Activated CD4-positive, alpha-beta T cell treated with anti-CD3 and anti-CD28 coated beads, Interleukin-2, amount 50 U/mL, for 4 hours (primary cell): ENCODE results near the gene BMPR1A.

Experiments
- DNase-seq, 2 experiments: peaks; one replicate each; pipeline ENCODE4 v3.0.0-alpha.2; 2020

Gene BMPR1A

DNA sequence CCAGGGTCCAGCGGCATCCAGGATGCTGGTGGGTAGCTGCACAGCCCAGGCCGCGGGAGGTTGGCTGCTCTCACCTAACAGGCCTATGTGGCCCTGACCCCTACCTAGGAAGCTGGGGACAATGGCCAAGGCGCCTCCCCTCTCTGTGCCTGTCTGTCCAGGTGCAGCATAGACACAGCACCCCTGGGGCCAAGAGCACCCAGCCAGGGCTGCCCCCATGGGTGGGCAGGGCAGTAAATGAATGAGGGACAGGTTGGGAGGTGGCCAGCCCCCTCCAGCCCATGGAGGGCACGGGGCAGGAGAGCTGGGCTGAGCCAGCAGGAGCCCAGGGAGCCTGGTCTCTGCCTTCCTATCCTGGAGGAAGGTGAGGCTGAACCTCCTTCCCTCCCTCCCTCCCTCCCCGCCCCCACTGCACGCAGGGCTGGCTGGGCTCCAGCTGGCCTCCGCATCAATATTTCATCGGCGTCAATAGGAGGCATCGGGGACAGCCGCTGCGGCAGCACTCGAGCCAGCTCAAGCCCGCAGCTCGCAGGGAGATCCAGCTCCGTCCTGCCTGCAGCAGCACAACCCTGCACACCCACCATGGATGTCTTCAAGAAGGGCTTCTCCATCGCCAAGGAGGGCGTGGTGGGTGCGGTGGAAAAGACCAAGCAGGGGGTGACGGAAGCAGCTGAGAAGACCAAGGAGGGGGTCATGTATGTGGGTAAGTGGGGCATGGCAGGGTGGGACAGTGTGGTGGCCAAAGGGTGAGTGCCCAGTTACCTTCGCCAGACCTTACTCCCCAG lies 201.9 kb downstream of the BMPR1A start, which contains the start of gene SNCG:
SNCG (plus strand) TSS at position 484 of the 785 bp plus-strand sequence; CDS start at position 583, 99 bp downstream.
- DNase-seq: no peak

DNA sequence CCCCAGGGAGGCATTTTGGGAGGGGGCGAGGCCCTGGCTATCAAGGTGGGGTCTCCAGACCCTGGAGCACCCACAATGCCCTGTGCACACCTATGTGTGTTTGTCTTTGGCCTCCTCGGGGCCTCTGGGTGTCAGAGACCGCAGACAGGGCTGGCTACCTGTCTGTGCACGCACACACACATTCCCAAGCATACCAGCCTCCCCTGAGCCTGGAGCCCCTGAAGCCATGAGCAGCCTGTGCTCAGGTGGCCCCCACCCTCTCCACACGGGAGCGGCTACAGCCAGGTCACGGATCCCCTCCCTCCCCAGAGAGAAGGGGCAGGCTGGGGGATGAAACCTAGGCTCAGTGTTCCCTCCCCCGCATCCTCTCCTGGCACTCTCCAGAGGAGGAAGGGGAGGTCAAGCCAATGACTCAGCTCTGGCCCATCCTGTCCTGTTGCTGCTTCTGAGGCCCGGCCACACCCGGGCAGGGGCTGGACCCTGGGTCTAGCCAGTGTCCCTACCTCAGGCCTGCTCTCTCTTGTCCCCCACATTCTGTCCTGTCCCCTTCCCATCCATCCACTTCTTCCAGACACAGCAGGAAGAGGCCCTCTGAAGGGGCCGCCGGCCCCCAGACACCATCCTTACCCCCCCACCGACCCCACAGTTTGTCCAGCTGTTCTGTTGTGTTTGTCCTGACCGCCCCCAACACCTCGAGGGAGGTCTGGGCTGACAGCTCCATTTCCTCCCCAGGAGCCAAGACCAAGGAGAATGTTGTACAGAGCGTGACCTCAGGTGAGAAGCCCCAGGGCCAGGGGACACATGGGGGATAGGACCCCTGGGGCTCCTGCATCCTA lies 202.7 kb downstream of the BMPR1A start:
- DNase-seq: no peak

- DNase-seq: no peak
Measured at GRCh38 chr10:86959737-86960002, 203.3 kb downstream of the BMPR1A start.

DNA sequence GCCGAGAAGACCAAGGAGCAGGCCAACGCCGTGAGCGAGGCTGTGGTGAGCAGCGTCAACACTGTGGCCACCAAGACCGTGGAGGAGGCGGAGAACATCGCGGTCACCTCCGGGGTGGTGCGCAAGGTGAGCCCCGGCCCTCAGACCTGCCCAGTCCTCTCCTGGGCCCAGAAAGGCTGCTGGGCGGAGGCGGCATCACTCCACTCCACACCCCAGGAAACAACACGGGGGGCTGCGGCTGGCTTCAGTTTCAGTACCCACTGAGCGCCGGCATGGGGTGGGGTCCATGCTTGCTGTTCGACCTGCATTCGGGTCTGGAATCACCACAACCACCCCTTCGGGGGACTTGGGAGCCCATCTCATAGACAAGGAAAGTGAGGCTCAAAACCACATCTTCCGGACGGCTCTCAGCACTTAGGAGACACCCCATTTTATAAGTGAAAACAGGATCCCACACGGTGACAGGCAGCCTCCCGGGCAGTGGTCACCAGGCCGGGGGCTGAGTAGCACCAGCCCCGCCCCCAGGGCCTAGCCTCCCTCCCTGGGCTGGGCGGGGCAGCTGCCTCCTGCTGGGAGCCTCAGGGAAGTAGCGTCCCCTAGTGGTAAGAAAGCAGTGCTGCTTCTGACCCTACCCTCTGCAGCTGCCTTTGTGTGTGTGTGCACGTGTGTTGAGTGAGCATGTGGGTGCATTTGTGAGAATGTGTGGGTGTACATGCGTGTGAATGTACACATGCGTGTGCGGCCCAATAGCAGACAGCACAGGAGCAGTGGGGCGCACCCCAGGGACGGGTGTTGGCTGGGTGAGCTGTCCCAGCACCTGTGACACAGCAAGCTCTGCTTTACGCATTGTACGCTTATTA lies 203.8 kb downstream of the BMPR1A start:
- no peak for DNase-seq

GRCh38 chr10:86960863-86961434 lies 204.5 kb downstream of the BMPR1A start:
- no peak for DNase-seq

DNA sequence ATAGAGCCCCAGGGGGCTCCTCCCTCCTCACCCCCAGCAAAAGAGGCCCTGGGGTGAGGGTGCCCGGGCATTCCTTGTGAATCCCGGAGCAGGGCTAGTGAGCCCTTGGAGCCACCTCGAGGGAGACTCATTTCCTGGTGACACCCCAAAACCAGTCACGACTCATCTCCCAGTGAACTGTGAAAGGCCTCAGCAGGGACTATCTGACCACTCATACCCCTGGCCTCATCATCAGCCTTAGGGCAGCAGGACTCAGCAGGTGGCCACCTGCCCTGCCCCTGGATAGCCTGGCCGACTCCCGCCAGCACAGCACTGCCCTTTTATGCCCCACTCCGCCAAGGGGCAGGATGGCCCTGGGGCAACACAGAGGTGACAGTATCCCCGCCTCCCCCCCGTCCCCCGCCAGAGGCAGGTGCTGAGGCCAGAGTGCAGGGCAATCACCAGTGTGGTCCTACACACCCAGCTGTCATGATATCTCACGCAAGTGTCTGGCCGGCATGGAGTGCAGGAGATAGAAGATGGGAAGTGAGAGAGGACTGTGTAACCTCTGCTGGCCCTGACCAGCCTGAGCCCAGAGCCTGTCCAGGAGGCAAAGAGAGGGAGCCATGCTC lies 205.2 kb downstream of the BMPR1A start:
- DNase-seq: no peak

DNA sequence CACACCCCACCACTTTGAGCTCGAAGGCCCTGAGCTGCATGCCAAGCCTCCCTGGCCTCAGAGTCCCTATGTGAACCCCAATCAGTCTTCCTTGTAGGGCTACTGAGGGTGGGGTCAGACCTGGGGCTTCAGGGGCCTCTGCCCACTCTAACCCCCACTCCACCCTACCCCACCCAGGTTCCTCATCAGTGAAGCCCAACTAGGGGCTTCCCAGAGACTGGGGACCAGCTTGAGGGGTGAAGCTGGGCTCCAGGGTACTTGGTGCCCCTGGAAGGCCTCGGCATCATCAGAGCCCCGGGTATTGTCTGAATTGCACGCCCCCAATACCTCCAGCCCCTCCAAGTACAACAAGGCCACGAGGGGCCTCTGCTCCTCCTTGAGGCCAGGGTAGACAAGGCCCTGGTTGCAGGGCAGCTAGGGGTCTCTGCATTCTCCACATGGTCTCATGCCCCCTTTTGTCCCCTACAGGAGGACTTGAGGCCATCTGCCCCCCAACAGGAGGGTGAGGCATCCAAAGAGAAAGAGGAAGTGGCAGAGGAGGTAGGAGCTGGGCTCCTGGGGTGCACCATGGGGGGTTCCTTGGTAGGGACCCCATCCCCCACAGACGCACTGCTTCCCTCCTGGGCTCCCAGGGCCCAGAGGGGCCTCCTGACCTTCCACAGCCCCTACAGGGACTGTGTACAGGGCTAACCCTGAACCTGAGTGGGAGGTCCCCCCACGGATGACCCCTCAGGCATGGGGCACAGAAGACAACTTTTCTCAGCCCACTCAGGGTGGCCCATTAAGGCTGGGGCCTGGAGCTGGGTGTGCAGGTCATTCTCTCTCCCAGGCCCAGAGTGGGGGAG lies 205.9 kb downstream of the BMPR1A start:
- DNase-seq: no peak

DNA sequence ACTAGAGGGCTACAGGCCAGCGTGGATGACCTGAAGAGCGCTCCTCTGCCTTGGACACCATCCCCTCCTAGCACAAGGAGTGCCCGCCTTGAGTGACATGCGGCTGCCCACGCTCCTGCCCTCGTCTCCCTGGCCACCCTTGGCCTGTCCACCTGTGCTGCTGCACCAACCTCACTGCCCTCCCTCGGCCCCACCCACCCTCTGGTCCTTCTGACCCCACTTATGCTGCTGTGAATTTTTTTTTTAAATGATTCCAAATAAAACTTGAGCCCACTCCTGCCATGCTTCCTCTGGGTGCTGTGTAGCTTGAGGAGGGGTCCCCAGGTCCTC lies 206.5 kb downstream of the BMPR1A start:
- DNase-seq: no peak

DNA sequence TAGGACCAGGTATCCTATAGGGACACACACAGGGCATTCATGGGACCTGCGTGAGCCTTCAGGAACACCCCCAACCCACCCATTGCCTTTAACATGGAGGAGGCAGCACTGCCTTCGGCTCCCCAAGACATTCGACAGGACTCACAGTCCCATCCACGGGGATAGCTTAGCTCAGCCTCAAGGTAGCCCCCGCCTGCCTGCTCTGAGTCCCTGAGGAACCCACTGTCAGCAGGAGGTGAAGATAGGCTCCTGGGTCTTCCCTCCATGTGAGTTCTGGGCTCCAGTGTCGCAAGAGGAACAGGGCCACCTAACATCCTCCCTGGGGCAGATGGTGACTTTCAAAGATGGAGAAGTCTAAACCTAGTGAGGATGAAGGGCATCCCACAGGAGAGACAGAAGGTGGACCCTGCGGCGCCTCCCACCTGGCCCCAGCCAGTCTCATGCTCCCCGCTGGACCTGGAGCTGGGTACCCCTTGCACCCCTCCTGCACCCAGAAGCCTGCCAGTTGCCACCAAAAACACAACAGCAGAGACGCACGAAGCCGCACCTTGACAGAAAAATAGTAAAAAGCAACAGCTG lies 207.0 kb downstream of the BMPR1A start:
- no peak for DNase-seq

GRCh38 chr10:86964061-86964846 lies 207.8 kb downstream of the BMPR1A start:
- DNase-seq: no peak

DNA sequence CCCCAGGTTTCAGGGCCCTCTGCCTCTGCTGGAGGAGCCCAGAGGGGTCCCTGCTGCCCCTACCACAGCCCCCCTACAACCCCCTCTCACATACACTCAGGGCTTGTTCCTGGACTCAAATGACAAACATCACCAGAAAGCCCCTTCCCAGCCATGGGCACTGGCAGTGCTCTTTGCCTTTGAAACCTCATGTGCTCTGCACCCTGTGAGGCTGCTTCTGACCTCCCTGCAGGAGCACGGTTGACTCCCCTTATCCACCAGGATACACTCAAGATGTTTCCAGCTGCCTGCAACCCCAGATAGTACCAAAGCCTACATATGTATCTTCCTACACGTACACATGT lies 208.4 kb downstream of the BMPR1A start:
- no peak for DNase-seq

GRCh38 chr10:86965986-86966654 lies 209.7 kb downstream of the BMPR1A start:
- no peak for DNase-seq

DNA sequence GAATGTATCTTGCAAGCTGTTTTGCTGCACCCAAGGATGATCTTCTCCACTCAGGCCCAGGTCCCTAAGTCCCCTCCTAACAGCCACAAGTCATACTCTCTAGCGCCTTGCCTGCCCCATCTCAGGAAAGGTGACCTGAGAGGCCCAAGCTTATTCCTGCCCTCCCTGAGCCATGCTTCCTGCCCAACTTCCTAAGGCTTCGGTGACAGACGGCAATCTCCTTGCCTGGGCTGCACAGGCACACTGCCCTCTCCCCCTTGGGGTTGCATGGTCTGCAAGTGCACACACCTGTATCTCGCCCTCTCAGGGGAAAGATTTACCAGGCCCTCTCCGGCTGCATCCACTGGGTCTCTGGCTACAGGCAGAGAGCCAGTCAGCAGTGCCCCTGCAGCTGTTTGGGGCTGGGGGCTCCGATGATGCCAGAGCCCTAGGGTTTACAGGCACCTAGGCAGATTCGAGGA lies 211.1 kb downstream of the BMPR1A start:
- DNase-seq: no peak

DNA sequence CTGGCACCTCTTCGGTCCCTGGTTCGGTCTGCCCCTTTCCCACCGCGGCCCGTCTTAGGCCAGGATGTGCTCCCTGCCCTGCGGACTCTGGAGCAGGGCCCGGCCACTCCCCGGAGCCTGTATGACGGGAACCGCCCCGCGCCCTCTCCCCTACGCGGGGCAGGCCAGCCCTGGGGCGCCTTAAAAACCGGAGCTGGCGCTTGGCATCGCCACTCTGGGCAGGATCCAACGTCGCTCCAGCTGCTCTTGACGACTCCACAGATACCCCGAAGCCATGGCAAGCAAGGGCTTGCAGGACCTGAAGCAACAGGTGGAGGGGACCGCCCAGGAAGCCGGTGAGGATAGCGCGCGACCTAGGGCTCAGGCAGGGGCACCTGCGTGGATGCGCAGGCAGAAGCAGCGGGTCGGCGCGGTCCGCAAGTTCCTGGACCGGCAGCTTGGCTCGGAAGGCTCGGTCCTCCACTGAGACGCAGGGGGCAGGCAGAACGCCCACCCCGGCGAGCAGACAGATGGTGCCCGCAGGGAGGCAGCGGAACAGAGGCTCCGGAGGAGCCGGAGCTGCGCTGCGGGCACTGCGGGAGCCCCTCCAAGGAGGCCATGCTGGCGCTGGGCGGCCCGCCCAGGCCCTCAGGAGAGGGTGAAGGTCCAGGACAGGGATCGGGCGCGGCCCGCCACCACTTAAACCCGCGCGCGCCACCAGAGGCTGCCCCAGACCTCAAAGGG lies 212.0 kb downstream of the BMPR1A start, which contains the start of gene ADIRF:
ADIRF (plus strand) TSS at position 212 of the 723 bp plus-strand sequence; CDS start at position 275, 63 bp downstream.
- DNase-seq: no peak

- DNase-seq: no peak
Measured at GRCh38 chr10:86968994-86969355, 212.6 kb downstream of the BMPR1A start.

DNA sequence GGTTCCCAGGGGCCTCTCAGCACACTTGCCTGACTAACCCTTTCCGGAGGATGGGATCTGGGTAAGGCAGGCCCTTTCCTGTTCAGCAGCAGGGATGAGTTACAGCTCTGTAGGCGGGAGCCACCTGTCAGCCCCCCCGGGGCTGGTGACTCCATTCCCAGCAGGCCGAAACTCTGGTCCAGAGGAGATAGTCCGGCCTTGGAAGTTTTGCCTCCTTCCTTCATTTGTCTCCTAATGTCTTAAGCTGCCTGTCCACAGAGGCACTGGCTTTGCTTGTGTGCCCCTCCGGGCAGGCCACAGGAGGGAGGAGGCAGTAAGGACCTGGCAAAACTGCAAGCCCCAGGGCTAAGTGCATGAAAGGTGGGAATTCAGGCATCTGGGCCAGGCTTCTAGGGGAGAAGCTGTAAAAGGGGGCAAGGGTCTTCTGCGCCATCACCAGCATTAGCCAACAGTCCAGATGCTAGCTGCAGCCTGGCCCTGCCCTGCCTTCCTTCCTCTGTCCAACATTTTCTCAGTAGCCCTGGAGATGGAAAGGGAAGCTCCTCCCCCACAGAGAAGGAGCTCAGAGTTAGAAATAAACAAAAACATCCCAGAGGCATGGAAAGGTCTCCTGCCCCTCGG lies 213.1 kb downstream of the BMPR1A start:
- no peak for DNase-seq

DNA sequence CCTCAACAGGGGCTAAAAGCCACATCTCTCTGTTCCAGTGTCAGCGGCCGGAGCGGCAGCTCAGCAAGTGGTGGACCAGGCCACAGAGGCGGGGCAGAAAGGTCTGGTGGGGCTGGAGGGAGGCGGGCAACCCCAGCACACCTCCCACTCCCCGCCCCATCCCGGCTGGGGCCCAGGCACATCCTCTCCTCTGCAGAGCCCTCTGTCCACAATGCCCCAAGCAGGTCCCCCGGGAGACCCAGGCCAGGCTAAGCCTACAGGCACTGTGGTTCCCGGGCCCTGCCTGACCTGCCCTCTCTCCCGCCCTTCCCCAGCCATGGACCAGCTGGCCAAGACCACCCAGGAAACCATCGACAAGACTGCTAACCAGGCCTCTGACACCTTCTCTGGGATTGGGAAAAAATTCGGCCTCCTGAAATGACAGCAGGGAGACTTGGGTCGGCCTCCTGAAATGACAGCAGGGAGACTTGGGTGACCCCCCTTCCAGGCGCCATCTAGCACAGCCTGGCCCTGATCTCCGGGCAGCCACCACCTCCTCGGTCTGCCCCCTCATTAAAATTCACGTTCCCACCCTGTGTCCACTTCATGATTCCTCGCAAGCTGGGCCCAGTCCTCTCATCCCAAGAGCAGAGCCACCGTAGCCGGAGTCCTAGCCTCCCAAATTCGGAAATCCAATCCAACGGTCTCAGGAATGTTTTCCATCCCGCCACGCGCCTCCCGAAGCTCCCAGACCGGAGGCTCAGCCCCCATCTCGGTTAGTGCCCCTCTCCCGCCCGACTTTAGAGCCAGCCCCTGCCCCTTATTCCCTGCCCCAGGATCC lies 214.0 kb downstream of the BMPR1A start:
- no peak for DNase-seq

GRCh38 chr10:86970982-86971231 lies 214.5 kb downstream of the BMPR1A start:
- no peak for DNase-seq
